HPDE6-E6E7 (cell line): ENCODE data around the gene LUC7L3.

Source experiments
- DNase-seq: peaks from one replicate; pipeline ENCODE4 v3.0.0; 2011; ENCODE audit warnings: missing footprints; ENCODE audit errors: extremely low spot score

LUC7L3 gene

GRCh38 chr17:50749245-50749644 is 29.8 kb downstream of the LUC7L3 start:
- DNase-seq, result no peak

- DNase-seq, result no peak
These were observed 35.1 kb downstream of the LUC7L3 start for GRCh38 chr17:50754521-50754920.

GRCh38 chr17:50758524-50758923 is 39.1 kb downstream of the LUC7L3 start:
- no peak for DNase-seq

- no peak for DNase-seq
These were observed 39.7 kb downstream of the LUC7L3 start for GRCh38 chr17:50758989-50759544.

GRCh38 chr17:50762177-50762576 is 42.8 kb downstream of the LUC7L3 start:
- DNase-seq, result no peak

GRCh38 chr17:50763716-50764475 is 44.5 kb downstream of the LUC7L3 start:
- DNase-seq, result no peak

- no peak for DNase-seq
These were observed 45.3 kb downstream of the LUC7L3 start for GRCh38 chr17:50764734-50765149.

GRCh38 chr17:50765454-50766221 is 46.2 kb downstream of the LUC7L3 start:
- no peak for DNase-seq

- DNase-seq, result no peak
These were observed 47.0 kb downstream of the LUC7L3 start for GRCh38 chr17:50766222-50767023.

- DNase-seq, result no peak
These were observed 47.6 kb downstream of the LUC7L3 start for GRCh38 chr17:50767030-50767429.

GRCh38 chr17:50767446-50767845 is 48.0 kb downstream of the LUC7L3 start, which contains the start of gene ANKRD40CL:
Gene ANKRD40CL, minus strand, starts transcription at chr17:50767518. Its CDS starts 605 bp downstream, at chr17:50766913.
- no peak for DNase-seq

GRCh38 chr17:50768346-50768761 is 49.0 kb downstream of the LUC7L3 start:
- DNase-seq, result peak; percentile 35

- no peak for DNase-seq
These were observed 50.5 kb downstream of the LUC7L3 start for GRCh38 chr17:50769884-50770283.

- no peak for DNase-seq
These were observed 50.9 kb downstream of the LUC7L3 start for GRCh38 chr17:50770346-50770745.

GRCh38 chr17:50771991-50772785 is 52.8 kb downstream of the LUC7L3 start:
- DNase-seq, result no peak

GRCh38 chr17:50774225-50774803 is 54.9 kb downstream of the LUC7L3 start:
- DNase-seq, result no peak

GRCh38 chr17:50775926-50776325 is 56.5 kb downstream of the LUC7L3 start:
- no peak for DNase-seq

GRCh38 chr17:50778471-50778870 is 59.1 kb downstream of the LUC7L3 start:
- no peak for DNase-seq

GRCh38 chr17:50778988-50779387 is 59.6 kb downstream of the LUC7L3 start:
- no peak for DNase-seq

- no peak for DNase-seq
These were observed 60.4 kb downstream of the LUC7L3 start for GRCh38 chr17:50779747-50780353.
